Dermis microvascular lymphatic vessel endothelial cell (primary cell): Measurements from ENCODE around the gene CPD. TPM values are rescaled to one million over a fixed set of nuclear protein-coding genes. Genes with fewer than 3 reads are reported as not detected.
"Not testable (repeated sequence)": the region's sequence is repeated elsewhere in the genome, so short reads cannot be mapped to it uniquely, and the experiment has no call there.

Experiments used
- DNase-seq, 2 donors: peaks; one replicate each; pipeline versions ENCODE4 v3.0.0 to v3.0.0-alpha.2; 2010; ENCODE audit warnings: low read depth in 2 of 2
- total RNA-seq: library from RNA; depleted of rRNA; stranded (reverse); fragments of >200 nt; gene quantifications from 2 replicates; pipeline ENCODE4 v1.2.1, GENCODE V29; 2014

The CPD gene
- total RNA-seq, 1 donor from 2014 or later, result 160 TPM

GRCh38 chr17:30426292-30426691 lies 47.6 kb downstream of the CPD start:
- no peak for DNase-seq

DNA sequence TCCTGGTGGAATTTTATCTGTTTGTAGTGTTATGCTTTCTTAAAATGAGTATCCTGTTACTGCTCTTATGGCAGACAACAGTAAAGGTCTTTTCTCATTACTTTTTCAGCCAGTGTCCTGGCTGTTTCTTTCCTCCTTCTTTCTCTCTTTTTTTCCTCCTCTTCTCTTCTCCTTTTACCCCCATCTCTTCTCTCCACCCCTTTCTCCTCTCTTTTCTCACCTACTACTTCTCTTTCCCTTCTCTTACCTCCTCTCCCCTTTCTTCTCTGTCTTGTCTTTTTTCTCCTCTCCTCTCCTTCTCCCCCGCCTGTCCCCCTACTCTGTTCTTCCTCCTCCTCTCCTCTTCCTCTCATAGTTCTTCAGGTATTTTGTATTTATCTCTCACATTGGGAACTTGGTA lies 48.9 kb downstream of the CPD start:
- DNase-seq, result no peak

DNA sequence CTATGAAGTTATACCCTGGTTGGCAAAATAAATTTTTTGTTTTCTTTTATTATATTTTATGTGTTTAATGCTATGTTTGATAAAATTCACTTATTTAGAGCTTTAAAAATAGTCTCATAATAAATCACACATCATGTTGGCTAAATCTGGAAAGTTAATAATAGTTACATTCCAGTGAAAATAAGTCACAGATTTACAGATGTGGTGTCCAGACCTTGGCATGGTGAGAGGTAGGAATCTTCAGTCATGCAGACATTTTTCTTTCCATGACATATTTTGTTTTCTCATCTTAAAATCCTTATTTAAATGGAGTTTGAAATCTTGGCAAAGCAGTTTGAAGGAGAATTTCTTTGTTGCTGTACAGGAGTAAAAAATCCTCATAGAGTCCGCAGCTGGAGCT lies 50.4 kb downstream of the CPD start:
- DNase-seq, result no peak

- DNase-seq, result peak; percentile 79 to 97
Measured at GRCh38 chr17:30433514-30433913, 54.8 kb downstream of the CPD start.

- no peak for DNase-seq
Measured at GRCh38 chr17:30436729-30437128, 58.0 kb downstream of the CPD start.

- no peak for DNase-seq
Measured at GRCh38 chr17:30443721-30444120, 65.0 kb downstream of the CPD start.

GRCh38 chr17:30446640-30447039 lies 67.9 kb downstream of the CPD start:
- not testable (repeated sequence) for DNase-seq

GRCh38 chr17:30449480-30449879 lies 70.8 kb downstream of the CPD start:
- DNase-seq, result no peak

DNA sequence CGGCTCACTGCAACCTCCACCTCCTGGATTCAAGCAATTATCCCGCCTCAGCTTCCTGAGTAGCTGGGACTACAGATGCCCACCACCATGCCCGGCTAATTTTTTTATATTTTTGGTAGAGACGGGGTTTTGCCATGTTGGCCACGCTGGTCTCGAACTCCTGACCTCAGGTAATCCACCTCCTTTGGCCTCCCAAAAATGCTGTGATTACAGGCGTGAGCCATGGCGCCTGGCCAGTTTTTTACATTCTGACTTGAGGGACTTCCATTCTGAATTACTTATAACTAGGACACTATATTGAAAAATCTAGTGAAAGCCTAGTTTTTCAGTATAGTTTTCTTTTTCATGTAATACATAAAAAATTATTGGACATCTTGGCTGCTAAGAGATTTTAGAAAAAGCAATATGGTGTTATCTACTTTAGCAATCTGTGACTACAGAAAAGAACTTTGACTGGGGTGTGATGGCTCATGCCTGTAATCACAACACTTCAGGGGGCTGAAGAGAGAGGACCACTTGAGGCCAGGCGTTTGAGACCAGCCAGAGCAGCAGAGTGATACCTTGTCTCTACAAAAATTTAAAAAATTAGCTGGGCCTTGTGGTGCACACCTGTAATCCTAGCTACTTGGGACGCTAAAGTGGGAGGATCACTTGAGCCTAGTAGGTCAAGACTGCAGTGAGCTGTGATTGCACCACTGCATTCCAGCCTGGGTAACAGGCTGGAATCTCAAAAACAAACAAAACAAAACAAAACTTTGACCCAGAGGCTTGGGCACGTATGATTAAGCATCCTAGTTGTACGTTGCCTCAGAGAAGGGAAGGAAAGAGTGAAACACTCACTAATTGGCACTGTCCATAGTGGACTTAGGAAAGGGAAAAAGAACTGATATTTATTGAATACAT lies 71.6 kb downstream of the CPD start:
- DNase-seq, result peak in 1 of 2 donors; percentile 1

GRCh38 chr17:30454635-30455034 lies 75.9 kb downstream of the CPD start:
- DNase-seq, result no peak

DNA sequence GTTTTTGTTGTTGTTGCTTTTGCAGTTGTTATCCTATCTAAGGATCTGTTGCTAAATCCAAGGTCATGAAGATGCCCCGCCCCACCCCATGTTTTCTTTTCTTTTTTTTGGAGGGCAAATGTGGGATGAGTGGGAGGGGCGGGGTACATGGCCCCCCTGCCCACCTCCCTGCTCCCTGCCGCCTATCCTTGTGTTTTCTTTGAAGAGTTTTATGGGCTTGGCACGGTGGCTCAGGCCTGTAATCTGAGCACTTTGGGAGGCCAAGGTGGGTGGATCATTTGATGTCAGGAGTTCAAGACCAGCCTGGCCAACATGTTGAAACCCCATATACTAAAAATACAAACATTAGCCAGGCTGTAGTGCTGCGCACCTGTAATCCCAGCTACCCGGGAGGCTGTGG lies 79.6 kb downstream of the CPD start:
- DNase-seq, result no peak

DNA sequence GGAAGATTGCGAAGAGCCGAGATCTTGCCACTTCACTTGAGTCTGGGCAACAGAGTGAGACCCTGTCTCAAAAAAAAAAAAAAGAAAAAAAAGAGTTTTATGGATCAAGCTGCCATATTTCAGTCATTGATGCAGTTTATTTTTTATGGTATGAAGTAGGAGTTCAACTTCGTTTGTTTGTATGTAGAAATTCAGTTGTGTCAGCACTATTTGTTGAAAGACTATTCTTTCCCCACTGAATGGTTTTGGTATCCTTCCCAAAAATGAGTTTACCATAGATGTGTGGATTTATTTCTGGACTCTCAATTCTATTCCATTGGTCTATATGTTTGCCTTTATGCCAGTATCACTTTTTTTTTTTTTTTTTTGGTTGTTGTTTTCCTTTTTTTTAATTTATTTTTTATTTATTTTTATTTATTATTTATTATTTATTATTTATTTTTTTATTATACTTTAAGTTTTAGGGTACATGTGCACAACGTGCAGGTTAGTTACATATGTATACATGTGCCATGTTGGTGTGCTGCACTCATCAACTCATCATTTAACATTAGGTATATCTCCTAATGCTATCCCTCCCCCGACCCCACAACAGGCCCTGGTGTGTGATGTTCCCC lies 80.2 kb downstream of the CPD start:
- not testable (repeated sequence) for DNase-seq

GRCh38 chr17:30468465-30468864 lies 89.7 kb downstream of the CPD start:
- no peak for DNase-seq

GRCh38 chr17:30472238-30472890 lies 93.6 kb downstream of the CPD start:
- no peak for DNase-seq

DNA sequence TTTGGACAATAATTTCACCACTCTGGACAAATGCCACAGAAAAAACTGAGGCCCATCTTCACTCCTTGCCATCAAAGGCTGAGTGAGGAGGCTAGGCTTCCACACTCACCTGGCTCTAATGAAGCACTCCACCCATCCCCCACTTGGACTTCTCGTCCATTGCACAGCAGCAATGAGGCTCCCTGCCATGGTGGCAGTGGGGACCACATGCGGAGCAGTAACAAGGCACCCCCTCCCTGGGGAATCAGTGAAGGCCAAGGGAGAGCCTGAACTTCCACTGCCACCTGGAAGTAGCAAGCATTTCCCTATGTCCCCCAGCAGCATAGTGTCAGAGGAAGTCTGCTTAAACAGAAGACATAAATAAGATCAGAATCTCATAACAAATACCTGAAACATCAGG lies 96.5 kb downstream of the CPD start:
- no peak for DNase-seq

GRCh38 chr17:30476726-30477082 lies 98.0 kb downstream of the CPD start:
- no peak for DNase-seq

GRCh38 chr17:30477083-30477773 lies 98.5 kb downstream of the CPD start, which contains the start of gene GOSR1:
TSS of gene GOSR1 (plus strand) at chr17:30477408. CDS start at chr17:30477434, 26 bp downstream.
- peak; percentile 94 to 97 for DNase-seq

- peak in 1 of 2 donors; percentile 51 for DNase-seq
Measured at GRCh38 chr17:30477774-30478115, 99.0 kb downstream of the CPD start.

GRCh38 chr17:30482555-30482954 lies 103.8 kb downstream of the CPD start:
- no peak for DNase-seq

- no peak for DNase-seq
Measured at GRCh38 chr17:30483159-30483558, 104.4 kb downstream of the CPD start.

- DNase-seq, result peak in 1 of 2 donors; percentile 31
Measured at GRCh38 chr17:30493780-30494179, 115.1 kb downstream of the CPD start.

GRCh38 chr17:30495586-30495985 lies 116.9 kb downstream of the CPD start:
- peak in 1 of 2 donors; percentile 49 for DNase-seq
